NCI-H510A (cell line): ENCODE results near the gene TMEM185B.
"Not testable (repeated sequence)": the region's sequence is repeated elsewhere in the genome, so short reads cannot be mapped to it uniquely, and the experiment has no call there.

Experiments used
- DNase-seq: peaks from one replicate; lab custom pipeline; 2025; lab: John Stamatoyannopoulos, UW

The TMEM185B gene

GRCh38 chr2:120251078-120251477 lies 27.9 kb upstream of the TMEM185B start:
- DNase-seq, result no peak

- DNase-seq, result no peak
Observed at GRCh38 chr2:120250640-120251039, 27.4 kb upstream of the TMEM185B start.

- DNase-seq, result no peak
Observed at GRCh38 chr2:120247851-120248250, 24.7 kb upstream of the TMEM185B start.

- peak; percentile 69 for DNase-seq
Observed at GRCh38 chr2:120246546-120247300, 23.5 kb upstream of the TMEM185B start.

GRCh38 chr2:120245520-120246332 lies 22.5 kb upstream of the TMEM185B start:
- DNase-seq, result peak; percentile 80

GRCh38 chr2:120244656-120245519 lies 21.7 kb upstream of the TMEM185B start:
- DNase-seq, result no peak

GRCh38 chr2:120243875-120244553 lies 20.8 kb upstream of the TMEM185B start:
- no peak for DNase-seq

- no peak for DNase-seq
Observed at GRCh38 chr2:120243211-120243610, 20.0 kb upstream of the TMEM185B start.

- DNase-seq, result no peak
Observed at GRCh38 chr2:120241684-120242083, 18.5 kb upstream of the TMEM185B start.

GRCh38 chr2:120240901-120241429 lies 17.8 kb upstream of the TMEM185B start:
- DNase-seq, result no peak

GRCh38 chr2:120239488-120240287 lies 16.5 kb upstream of the TMEM185B start:
- no peak for DNase-seq

- DNase-seq, result no peak
Observed at GRCh38 chr2:120238728-120239487, 15.7 kb upstream of the TMEM185B start.

GRCh38 chr2:120237491-120237902 lies 14.3 kb upstream of the TMEM185B start:
- DNase-seq, result no peak

- no peak for DNase-seq
Observed at GRCh38 chr2:120236791-120237190, 13.6 kb upstream of the TMEM185B start.

- DNase-seq, result no peak
Observed at GRCh38 chr2:120236316-120236715, 13.1 kb upstream of the TMEM185B start.

GRCh38 chr2:120235681-120236080 lies 12.5 kb upstream of the TMEM185B start:
- no peak for DNase-seq

GRCh38 chr2:120235158-120235557 lies 12.0 kb upstream of the TMEM185B start:
- DNase-seq, result not testable (repeated sequence)

- DNase-seq, result no peak
Observed at GRCh38 chr2:120233292-120233691, 10.1 kb upstream of the TMEM185B start.

- no peak for DNase-seq
Observed at GRCh38 chr2:120231974-120232635, 8.9 kb upstream of the TMEM185B start.
